ENCODE measurements around the gene DICER1. TPM values are rescaled to one million over a fixed set of nuclear protein-coding genes. Genes with fewer than 3 reads are reported as not detected.

DICER1 gene
- total and polyA plus RNA-seq, 9 of the 15 experiments (the other 6 are each of a cell fraction or from before 2014, with no cell fraction given) = 2.5 to 23.2 (median 12.4) TPM

DNA sequence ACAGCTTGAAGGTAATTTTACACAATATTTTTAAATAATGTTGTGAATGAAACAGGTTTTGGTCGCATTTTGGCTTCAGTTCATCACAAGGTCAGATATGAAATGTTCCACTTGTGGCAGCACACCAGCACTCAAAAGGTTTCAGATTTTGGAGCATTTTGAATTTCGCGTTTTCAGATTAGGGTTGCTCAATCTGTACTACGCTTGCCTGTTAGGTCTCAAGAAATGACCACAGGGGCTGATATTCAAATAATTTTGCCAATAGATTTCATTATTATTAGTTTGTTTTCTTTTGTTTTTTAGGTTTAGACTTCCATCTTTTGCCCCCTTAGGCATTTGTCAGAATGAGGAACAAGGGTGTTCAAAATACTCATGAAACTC lies 29.8 kb downstream of the DICER1 start:
- ChIA-PET CTCF (ENCODE audit: low intra/inter-chr PET ratio) (no interaction called here), POLR2A (no interaction called here)
- in situ Hi-C loops (cut with MboI) = no loop called here

More for the DNA sequence above, 29.8 kb downstream of the DICER1 start:
- Histone ChIP-seq H3K4me1 (replicated peaks in 1 of 2; ENCODE audit: control insufficient read depth in 2 of 2, insufficient read depth in 2 of 2, low read length in 2 of 2) (no peaks in the 10 kb centered on the region), H3K27me3 (ENCODE audit: control insufficient read depth in 2 of 2, insufficient read depth in 2 of 2, low read length in 2 of 2) (no peaks in the 10 kb centered on the region), H3K36me3 (ENCODE audit: control insufficient read depth, insufficient read depth, low read length) (peaks cover 23% of the 10 kb centered on the region; the same call in 2 of the 3 replicates), H3K27ac (ENCODE audit: extremely low read depth, low read depth, low read length) (no peak overlapping the region), H3K79me2 (ENCODE audit: control insufficient read depth, insufficient read depth, low read length) (no peaks in the 10 kb centered on the region), H2AFZ (ENCODE audit: low read depth, low read length) (no peak overlapping the region), H4K20me1 (replicated peaks; ENCODE audit: control insufficient read depth, insufficient read depth, low read length) (no peaks in the 10 kb centered on the region), H3K9me3 (replicated peaks; ENCODE audit: control insufficient read depth, insufficient read depth, low read depth, low read length) (no peaks in the 10 kb centered on the region), H3K4me3 (no peak overlapping the region), H3K9me1 (ENCODE audit: control insufficient read depth, insufficient read depth, low read length) (no peaks in the 10 kb centered on the region), H3K4me2 (ENCODE audit: insufficient read depth, low read length) (no peak overlapping the region), H3K9ac (ENCODE audit: insufficient read depth in 1 of 2, low read depth in 2 of 2, low read length in 2 of 2) (no peak overlapping the region)
- intact Hi-C loops (cut with micrococcal nuclease) = no loop called here
- no peak for ATAC-seq
- FAIRE-seq = no peak
- no TSS peak for BruUV-seq (replicated peaks)
- DNase-seq (ENCODE audit: extremely low read depth in 1 of 4, low spot score in 3 of 4) = no peak
- no peak for TF ChIP-seq MEIS2 (IDR thresholded peaks at IDR 0.05; ENCODE audit: partially characterized antibody)
- no peak for TF ChIP-seq SETDB1 (IDR thresholded peaks at IDR 0.05; ENCODE audit: low read length)
- TF ChIP-seq ZNF274 (IDR thresholded peaks at IDR 0.05; ENCODE audit: borderline replicate concordance, low read depth, low read length) = no peak
- TF ChIP-seq, protein P1, sequence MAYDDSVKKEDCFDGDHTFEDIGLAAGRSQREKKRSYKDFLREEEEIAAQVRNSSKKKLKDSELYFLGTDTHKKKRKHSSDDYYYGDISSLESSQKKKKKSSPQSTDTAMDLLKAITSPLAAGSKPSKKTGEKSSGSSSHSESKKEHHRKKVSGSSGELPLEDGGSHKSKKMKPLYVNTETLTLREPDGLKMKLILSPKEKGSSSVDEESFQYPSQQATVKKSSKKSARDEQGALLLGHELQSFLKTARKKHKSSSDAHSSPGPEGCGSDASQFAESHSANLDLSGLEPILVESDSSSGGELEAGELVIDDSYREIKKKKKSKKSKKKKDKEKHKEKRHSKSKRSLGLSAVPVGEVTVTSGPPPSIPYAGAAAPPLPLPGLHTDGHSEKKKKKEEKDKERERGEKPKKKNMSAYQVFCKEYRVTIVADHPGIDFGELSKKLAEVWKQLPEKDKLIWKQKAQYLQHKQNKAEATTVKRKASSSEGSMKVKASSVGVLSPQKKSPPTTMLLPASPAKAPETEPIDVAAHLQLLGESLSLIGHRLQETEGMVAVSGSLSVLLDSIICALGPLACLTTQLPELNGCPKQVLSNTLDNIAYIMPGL (CRISPR knock-in tag; IDR thresholded peaks at IDR 0.05) = no peak
- no peak for TF ChIP-seq ZFP1 (CRISPR knock-in tag; IDR thresholded peaks at IDR 0.05)
- no peak for TF ChIP-seq ZNF24 (IDR thresholded peaks at IDR 0.05)
- no peak for TF ChIP-seq NCOR1 (IDR thresholded peaks at IDR 0.05)
- no peak for TF ChIP-seq ZFP30 (CRISPR knock-in tag; IDR thresholded peaks at IDR 0.05; ENCODE audit: borderline replicate concordance)
- no peak for TF ChIP-seq CBX2 (IDR thresholded peaks at IDR 0.05; ENCODE audit: insufficient read depth, low read length, poor library complexity, severe bottlenecking)
- TF ChIP-seq, protein P2, sequence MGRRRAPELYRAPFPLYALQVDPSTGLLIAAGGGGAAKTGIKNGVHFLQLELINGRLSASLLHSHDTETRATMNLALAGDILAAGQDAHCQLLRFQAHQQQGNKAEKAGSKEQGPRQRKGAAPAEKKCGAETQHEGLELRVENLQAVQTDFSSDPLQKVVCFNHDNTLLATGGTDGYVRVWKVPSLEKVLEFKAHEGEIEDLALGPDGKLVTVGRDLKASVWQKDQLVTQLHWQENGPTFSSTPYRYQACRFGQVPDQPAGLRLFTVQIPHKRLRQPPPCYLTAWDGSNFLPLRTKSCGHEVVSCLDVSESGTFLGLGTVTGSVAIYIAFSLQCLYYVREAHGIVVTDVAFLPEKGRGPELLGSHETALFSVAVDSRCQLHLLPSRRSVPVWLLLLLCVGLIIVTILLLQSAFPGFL (CRISPR knock-in tag; IDR thresholded peaks at IDR 0.05) = no peak
- TF ChIP-seq BACH1 (tag; IDR thresholded peaks at IDR 0.05) = no peak
- TF ChIP-seq, protein P3, sequence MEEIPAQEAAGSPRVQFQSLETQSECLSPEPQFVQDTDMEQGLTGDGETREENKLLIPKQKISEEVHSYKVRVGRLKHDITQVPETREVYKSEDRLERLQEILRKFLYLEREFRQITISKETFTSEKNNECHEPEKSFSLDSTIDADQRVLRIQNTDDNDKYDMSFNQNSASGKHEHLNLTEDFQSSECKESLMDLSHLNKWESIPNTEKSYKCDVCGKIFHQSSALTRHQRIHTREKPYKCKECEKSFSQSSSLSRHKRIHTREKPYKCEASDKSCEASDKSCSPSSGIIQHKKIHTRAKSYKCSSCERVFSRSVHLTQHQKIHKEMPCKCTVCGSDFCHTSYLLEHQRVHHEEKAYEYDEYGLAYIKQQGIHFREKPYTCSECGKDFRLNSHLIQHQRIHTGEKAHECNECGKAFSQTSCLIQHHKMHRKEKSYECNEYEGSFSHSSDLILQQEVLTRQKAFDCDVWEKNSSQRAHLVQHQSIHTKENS (CRISPR knock-in tag; IDR thresholded peaks at IDR 0.05) = no peak
- TF ChIP-seq ZFPM2 (CRISPR knock-in tag; IDR thresholded peaks at IDR 0.05) = no peak
- WGBS (ENCODE audit: insufficient coverage, low coverage, missing lambda C conversion rate) = 90% methylated on average over 4 of the region's 4 CpGs

Measured in K562 (cell line).